Measurements from ENCODE around the gene NGFR.

- TF ChIP-seq YY1 (IDR thresholded peaks at IDR 0.05; ENCODE audit: insufficient read depth, insufficient read length), result no peak
- TF ChIP-seq ZNF274 (IDR thresholded peaks at IDR 0.05; ENCODE audit: low read depth, low read length), result no peak
- TF ChIP-seq SUZ12 (IDR thresholded peaks at IDR 0.05; ENCODE audit: extremely low read depth, insufficient read depth, insufficient read length), result no peak
Measured at GRCh38 chr17:49461580-49461979, 33.5 kb upstream of the NGFR start.

Data from NT2/D1 (cell line).